ENCODE data around the gene TMED3. TPM values are rescaled to one million over a fixed set of nuclear protein-coding genes. Genes with fewer than 3 reads are reported as not detected.

TMED3 gene
- total and polyA plus RNA-seq, 2 donors (not counting 3 experiments of a cell fraction or from before 2014, with no cell fraction given), result 105 to 322 TPM

DNA sequence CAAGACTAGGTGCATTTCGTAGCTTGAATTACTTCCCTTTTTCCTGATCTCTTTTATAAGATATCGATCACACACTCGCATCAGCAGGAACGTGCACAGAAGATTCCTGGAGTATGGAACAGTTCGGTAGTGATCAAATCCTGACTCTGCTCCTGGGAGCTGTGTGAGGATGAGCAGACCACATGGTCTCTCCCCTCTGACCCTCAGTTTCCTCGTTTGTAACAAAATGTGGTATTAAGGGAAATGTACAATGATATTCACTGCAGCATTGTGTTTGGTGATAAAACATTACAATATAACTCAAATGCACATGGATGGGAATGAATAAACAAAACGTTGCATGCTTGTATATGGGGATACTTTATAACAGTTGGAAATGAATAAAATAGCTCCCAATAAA is 26.7 kb downstream of the TMED3 start:
- no peaks in the 10 kb centered on the region for H4K20me1 ChIP-seq (replicated peaks; ENCODE audit: control insufficient read depth, extremely low read depth, insufficient read depth, low read length)
- no peak overlapping the region for H3K27ac ChIP-seq (ENCODE audit: insufficient read depth, low read depth, low read length)
- FAIRE-seq (no peak), DNase-seq (ENCODE audit: low read depth, low spot score) (peak; percentile 25)
- H3K36me3 ChIP-seq (ENCODE audit: control insufficient read depth in 2 of 2, extremely low read depth in 1 of 2, insufficient read depth in 2 of 2, low read length in 2 of 2), result no peaks in the 10 kb centered on the region
- H3K27me3 ChIP-seq (ENCODE audit: control insufficient read depth in 2 of 2, insufficient read depth in 2 of 2, low read length in 2 of 2), result no peaks in the 10 kb centered on the region
- no peak overlapping the region for H3K4me3 ChIP-seq (replicated peaks in 1 of 3; ENCODE audit: insufficient read depth in 1 of 3, low read depth in 1 of 3, low read length in 3 of 3)
- BruUV-seq (replicated peaks), result no TSS peak
- H3K79me2 ChIP-seq (ENCODE audit: control insufficient read depth, insufficient read depth, low read length), result no peaks in the 10 kb centered on the region
- no peaks in the 10 kb centered on the region for H3K9me1 ChIP-seq (replicated peaks; ENCODE audit: control insufficient read depth, extremely low read depth, insufficient read depth, low read length)
- TF ChIP-seq GATA2 (IDR thresholded peaks at IDR 0.05; ENCODE audit: insufficient read depth, insufficient read length, low read depth, low read length), result no peak
- TF ChIP-seq POLR2AphosphoS5 (IDR thresholded peaks at IDR 0.05; ENCODE audit: insufficient read depth, low read depth, low read length), result no peak
- TF ChIP-seq JUN (IDR thresholded peaks at IDR 0.05; ENCODE audit: borderline replicate concordance, insufficient read depth, insufficient read length, low read depth), result no peak
- no peak for TF ChIP-seq FOS (IDR thresholded peaks at IDR 0.05; ENCODE audit: borderline replicate concordance, insufficient read depth, low read length)
- no peaks in the 10 kb centered on the region for H3K9me3 ChIP-seq (replicated peaks; ENCODE audit: control insufficient read depth, insufficient read depth, low read length)
- dilution Hi-C loops (cut with MboI; ENCODE audit: extremely low pct_ligation_motif_present, low sequenced_read_pairs) (no loop called here), intact Hi-C loops (cut with micrococcal nuclease) (loop anchor here (1.0 kb wide), 1 partner anchor 26 kb away; the partner anchor contains the start of gene TMED3)
- no peak overlapping the region for H3K9ac ChIP-seq (replicated peaks; ENCODE audit: extremely low read depth, insufficient read depth, low read length)
- H3K4me1 ChIP-seq (ENCODE audit: control insufficient read depth, extremely low read depth, insufficient read depth, low read length), result no peaks in the 10 kb centered on the region
- ChIA-PET POLR2A (no interaction called here), CTCF (interaction anchor here (0.7 to 5.7 kb wide), 6 partner anchors 26 to 836 kb away, joined by 3 to 228 read pairs (median 6); partner anchors contain the start of gene TMED3)
- H3K4me2 ChIP-seq (ENCODE audit: insufficient read depth, low read length), result no peak overlapping the region
- no peak overlapping the region for H2AFZ ChIP-seq (ENCODE audit: low read depth, low read length)

DNA sequence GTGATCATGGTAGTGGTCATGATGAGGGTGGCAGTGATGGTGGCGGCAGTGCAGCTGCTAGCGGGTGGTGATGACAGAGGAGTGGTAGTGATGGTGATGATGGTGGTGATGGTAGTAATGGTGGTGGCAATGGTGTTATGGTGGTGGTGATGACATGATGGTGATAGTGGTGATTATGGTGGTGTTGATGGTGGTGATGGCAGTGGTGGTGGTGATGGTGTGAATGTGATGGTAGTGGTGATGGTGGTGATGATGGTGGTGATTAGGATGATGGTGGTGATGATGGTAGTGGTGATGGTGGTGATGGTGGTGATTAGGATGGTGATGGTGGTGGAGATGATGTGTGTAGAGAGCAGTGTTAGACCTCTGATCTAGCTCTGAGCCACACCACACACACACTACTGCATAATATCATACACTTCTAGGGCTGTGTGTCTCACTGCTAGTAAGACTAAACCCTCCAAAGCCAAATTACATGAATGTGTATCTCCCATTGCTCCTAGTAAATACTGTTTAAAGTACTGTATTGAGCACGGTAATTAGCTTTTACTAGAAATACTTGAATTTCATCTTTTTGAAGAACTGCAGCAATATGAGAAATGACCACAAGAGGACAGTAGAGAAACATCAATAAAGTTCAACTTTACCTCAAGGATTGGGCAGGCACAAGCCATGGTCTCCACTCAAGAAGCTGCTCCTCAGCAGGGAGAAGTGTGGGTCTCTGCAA is 28.8 kb downstream of the TMED3 start:
- TF ChIP-seq, protein P1, sequence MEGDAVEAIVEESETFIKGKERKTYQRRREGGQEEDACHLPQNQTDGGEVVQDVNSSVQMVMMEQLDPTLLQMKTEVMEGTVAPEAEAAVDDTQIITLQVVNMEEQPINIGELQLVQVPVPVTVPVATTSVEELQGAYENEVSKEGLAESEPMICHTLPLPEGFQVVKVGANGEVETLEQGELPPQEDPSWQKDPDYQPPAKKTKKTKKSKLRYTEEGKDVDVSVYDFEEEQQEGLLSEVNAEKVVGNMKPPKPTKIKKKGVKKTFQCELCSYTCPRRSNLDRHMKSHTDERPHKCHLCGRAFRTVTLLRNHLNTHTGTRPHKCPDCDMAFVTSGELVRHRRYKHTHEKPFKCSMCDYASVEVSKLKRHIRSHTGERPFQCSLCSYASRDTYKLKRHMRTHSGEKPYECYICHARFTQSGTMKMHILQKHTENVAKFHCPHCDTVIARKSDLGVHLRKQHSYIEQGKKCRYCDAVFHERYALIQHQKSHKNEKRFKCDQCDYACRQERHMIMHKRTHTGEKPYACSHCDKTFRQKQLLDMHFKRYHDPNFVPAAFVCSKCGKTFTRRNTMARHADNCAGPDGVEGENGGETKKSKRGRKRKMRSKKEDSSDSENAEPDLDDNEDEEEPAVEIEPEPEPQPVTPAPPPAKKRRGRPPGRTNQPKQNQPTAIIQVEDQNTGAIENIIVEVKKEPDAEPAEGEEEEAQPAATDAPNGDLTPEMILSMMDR (IDR thresholded peaks at IDR 0.05; ENCODE audit: extremely low read depth in 1 of 2, insufficient read depth in 1 of 2, low read depth in 1 of 2, low read length in 2 of 2), result peak; percentile 61 to 71
- TF ChIP-seq, protein P2, sequence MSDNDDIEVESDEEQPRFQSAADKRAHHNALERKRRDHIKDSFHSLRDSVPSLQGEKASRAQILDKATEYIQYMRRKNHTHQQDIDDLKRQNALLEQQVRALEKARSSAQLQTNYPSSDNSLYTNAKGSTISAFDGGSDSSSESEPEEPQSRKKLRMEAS (IDR thresholded peaks at IDR 0.05; ENCODE audit: insufficient read depth, insufficient read length), result no peak
- FAIRE-seq, result peak; percentile 74
- Histone ChIP-seq H3K27me3 (ENCODE audit: control insufficient read depth in 2 of 2, insufficient read depth in 2 of 2, low read length in 2 of 2) (no peaks in the 10 kb centered on the region), H3K36me3 (ENCODE audit: control insufficient read depth in 2 of 2, extremely low read depth in 1 of 2, insufficient read depth in 2 of 2, low read length in 2 of 2) (no peaks in the 10 kb centered on the region), H3K27ac (ENCODE audit: insufficient read depth, low read depth, low read length) (no peak overlapping the region), H3K9me1 (replicated peaks; ENCODE audit: control insufficient read depth, extremely low read depth, insufficient read depth, low read length) (no peaks in the 10 kb centered on the region), H3K9me3 (replicated peaks; ENCODE audit: control insufficient read depth, insufficient read depth, low read length) (no peaks in the 10 kb centered on the region), H4K20me1 (replicated peaks; ENCODE audit: control insufficient read depth, extremely low read depth, insufficient read depth, low read length) (no peaks in the 10 kb centered on the region), H3K4me2 (ENCODE audit: insufficient read depth, low read length) (no peak overlapping the region), H3K79me2 (ENCODE audit: control insufficient read depth, insufficient read depth, low read length) (no peaks in the 10 kb centered on the region), H3K4me1 (ENCODE audit: control insufficient read depth, extremely low read depth, insufficient read depth, low read length) (no peaks in the 10 kb centered on the region), H3K4me3 (replicated peaks in 1 of 3; ENCODE audit: insufficient read depth in 1 of 3, low read depth in 1 of 3, low read length in 3 of 3) (no peak overlapping the region), H2AFZ (ENCODE audit: low read depth, low read length) (no peak overlapping the region), H3K9ac (replicated peaks; ENCODE audit: extremely low read depth, insufficient read depth, low read length) (no peak overlapping the region)
- no TSS peak for BruUV-seq (replicated peaks)
- intact Hi-C loops (cut with micrococcal nuclease), result loop anchor here (1.0 kb wide), 3 partner anchors 257 to 654 kb away; no protein-coding TSS in a partner anchor
- POLR2A ChIA-PET, result no interaction called here
- CTCF ChIA-PET, result interaction anchor here (0.6 to 5.7 kb wide), 65 partner anchors 10 to 1027 kb away, joined by 3 to 228 read pairs (median 4); partner anchors contain the start of genes MINAR1 and TMED3
- DNase-seq (ENCODE audit: low read depth, low spot score), result peak; percentile 69
- dilution Hi-C loops (cut with MboI; ENCODE audit: extremely low pct_ligation_motif_present, low sequenced_read_pairs), result no loop called here
